ENCODE results near the gene SLC25A26. TPM values are rescaled to one million over a fixed set of nuclear protein-coding genes. Genes with fewer than 3 reads are reported as not detected.

SLC25A26 gene
- total and polyA plus RNA-seq, 2 donors: 16.2 to 20.9 TPM

DNA sequence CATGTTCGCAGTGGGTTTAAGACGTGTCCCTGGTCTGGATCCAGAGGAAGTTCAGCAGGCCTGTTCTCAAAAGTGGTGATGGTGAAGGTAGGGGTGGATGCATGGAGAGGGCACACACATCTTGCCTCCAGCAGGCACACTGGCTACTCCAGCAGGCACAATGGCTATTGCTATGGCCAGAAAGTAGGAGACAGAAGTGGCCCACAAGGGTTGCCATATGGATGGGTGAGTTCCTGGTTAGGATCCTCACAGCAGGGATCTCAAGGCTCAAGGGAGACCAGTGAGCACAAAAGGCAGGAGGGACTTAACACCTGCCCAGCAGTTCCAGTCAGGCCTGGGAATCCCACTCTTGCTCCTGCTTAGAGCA is 172.1 kb downstream of the SLC25A26 start:
- 97% methylated on average over 2 of the region's 2 CpGs for WGBS
- peak overlapping the region in 1 of 2 donors; percentile 21 for H3K4me3 ChIP-seq (ENCODE audit: low read length in 2 of 2)
- H3K36me3 ChIP-seq (ENCODE audit: control insufficient read depth in 2 of 2, insufficient read depth in 2 of 2, low read length in 1 of 2): no peaks in the 10 kb centered on the region
- H3K27ac ChIP-seq (ENCODE audit: low read depth in 1 of 2, low read length in 1 of 2): peak overlapping the region; percentile 74 to 83
- H3K4me1 ChIP-seq (ENCODE audit: control insufficient read depth in 2 of 2, insufficient read depth in 2 of 2, low read length in 2 of 2): peaks cover 0 to 22% of the 10 kb centered on the region in 2 donors
- no peaks in the 10 kb centered on the region for H3K27me3 ChIP-seq (ENCODE audit: control insufficient read depth in 2 of 2, insufficient read depth in 1 of 2, low read length in 1 of 2)
- no peaks in the 10 kb centered on the region for H3K9me3 ChIP-seq (ENCODE audit: control insufficient read depth in 2 of 2, insufficient read depth in 1 of 2, low read length in 1 of 2)
- no peak for DNase-seq (ENCODE audit: low read depth in 6 of 9, low spot score in 9 of 9)

DNA sequence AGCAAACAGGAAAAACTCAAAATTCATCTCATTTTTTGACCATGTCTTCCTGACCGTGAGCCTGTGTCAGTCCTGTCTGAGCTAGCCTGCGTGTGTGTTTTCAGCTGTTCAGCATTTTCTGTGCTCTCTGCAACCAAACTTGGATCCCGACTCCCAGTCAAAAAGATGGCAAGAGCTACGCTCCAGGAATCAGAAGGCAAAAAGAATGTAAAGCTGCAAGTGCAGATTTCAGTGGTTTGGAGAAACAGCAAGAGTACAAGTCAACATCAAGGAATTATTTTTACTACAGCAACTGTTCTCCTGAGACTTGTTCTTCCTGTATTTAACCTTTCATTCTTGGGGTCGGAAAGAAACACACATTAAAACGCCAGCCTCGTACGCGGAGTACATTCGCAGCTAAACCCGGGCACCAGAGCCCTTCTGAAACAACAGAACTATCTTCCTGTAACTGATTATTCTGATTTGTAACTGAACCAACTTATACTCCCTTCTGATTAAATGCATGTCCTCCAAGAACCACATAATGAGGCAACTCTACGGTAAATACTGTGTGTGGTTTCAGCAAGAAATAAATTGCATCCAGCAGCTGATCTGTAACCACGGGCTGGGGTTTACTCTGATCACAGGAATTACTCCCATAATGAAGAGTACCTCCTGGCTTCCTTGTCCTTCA is 172.7 kb downstream of the SLC25A26 start:
- Histone ChIP-seq H3K27ac (ENCODE audit: low read depth in 1 of 2, low read length in 1 of 2) (peak overlapping the region; percentile 74 to 83), H3K9me3 (ENCODE audit: control insufficient read depth in 2 of 2, insufficient read depth in 1 of 2, low read length in 1 of 2) (no peaks in the 10 kb centered on the region), H3K4me3 (ENCODE audit: low read length in 2 of 2) (peak overlapping the region; percentile 4 to 21), H3K36me3 (ENCODE audit: control insufficient read depth in 2 of 2, insufficient read depth in 2 of 2, low read length in 1 of 2) (no peaks in the 10 kb centered on the region), H3K4me1 (ENCODE audit: control insufficient read depth in 2 of 2, insufficient read depth in 2 of 2, low read length in 2 of 2) (peaks cover 0 to 26% of the 10 kb centered on the region in 2 donors), H3K27me3 (ENCODE audit: control insufficient read depth in 2 of 2, insufficient read depth in 1 of 2, low read length in 1 of 2) (no peaks in the 10 kb centered on the region)
- 71% methylated on average over 13 of the region's 13 CpGs for WGBS
- peak in 2 of 9 donors; percentile 18 to 26 for DNase-seq (ENCODE audit: low read depth in 6 of 9, low spot score in 9 of 9)

DNA sequence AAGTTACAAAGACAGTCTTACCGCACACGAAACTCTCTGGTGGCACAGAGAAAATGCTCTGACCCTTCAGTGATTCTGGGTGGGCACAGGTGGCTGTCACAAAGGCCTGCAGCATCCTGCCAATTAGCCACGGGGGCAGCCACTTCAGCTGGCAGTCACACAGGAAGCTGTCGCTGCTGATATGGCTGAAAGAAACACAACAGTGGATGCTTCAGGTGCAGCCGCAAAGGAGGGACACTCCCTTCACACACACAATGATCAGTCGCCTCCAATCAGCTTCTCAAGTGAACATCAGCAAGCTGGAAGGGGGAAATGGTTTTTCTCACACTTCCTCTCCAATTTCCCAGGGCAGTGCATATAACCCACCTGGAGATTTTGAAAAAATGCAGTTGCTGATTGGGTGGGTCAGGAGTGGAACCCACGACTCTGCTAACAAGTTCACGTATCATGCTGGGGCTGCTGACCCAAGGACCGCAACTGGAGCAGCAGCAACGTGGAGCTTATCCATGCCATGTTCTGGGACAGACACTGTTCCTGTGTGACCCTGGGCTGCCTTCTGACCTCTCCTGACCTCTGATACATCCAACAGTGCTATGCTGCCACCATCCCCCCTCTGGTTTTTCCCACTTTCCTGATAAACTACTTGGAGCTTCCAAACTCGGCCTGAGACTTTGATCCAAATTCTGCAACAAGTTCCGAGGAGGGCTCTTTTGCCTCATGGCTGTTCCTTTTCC is 173.4 kb downstream of the SLC25A26 start:
- Histone ChIP-seq H3K27ac (ENCODE audit: low read depth in 1 of 2, low read length in 1 of 2) (peak overlapping the region; percentile 55 to 83), H3K9me3 (ENCODE audit: control insufficient read depth in 2 of 2, insufficient read depth in 1 of 2, low read length in 1 of 2) (no peaks in the 10 kb centered on the region), H3K4me3 (ENCODE audit: low read length in 2 of 2) (peak overlapping the region; percentile 4 to 21), H3K36me3 (ENCODE audit: control insufficient read depth in 2 of 2, insufficient read depth in 2 of 2, low read length in 1 of 2) (no peaks in the 10 kb centered on the region), H3K27me3 (ENCODE audit: control insufficient read depth in 2 of 2, insufficient read depth in 1 of 2, low read length in 1 of 2) (no peaks in the 10 kb centered on the region), H3K4me1 (ENCODE audit: control insufficient read depth in 2 of 2, insufficient read depth in 2 of 2, low read length in 2 of 2) (peaks cover 0 to 29% of the 10 kb centered on the region in 2 donors)
- WGBS: 54% methylated on average over 12 of the region's 12 CpGs
- DNase-seq (ENCODE audit: low read depth in 6 of 9, low spot score in 9 of 9): peak in 8 of 9 donors; percentile 23 to 82 (median 49)

DNA sequence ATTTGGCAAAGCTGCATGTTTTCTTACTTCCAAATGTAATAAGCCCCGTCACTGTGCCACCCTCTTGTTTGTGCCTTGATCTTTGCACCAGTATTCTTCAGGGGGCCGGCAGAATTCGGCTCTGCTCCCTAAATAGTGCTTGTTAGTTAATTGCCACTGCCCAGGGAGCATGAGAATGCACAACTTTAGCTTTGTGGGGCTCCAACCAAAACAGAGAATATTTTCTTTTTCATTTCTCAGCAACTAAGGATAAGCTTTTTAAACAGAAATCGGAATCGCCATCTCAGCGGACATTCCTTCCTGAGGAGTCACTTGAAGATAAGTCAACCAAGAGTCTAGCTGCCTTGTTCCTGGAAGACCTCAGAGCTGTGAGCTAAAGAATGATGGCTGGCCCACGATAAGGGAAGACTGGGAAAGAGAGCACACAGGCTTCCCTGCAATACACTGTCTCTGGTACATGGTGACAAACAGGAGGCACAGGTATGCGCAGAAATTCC is 174.0 kb downstream of the SLC25A26 start:
- Histone ChIP-seq H3K4me1 (ENCODE audit: control insufficient read depth in 2 of 2, insufficient read depth in 2 of 2, low read length in 2 of 2) (peaks cover 0 to 29% of the 10 kb centered on the region in 2 donors), H3K36me3 (ENCODE audit: control insufficient read depth in 2 of 2, insufficient read depth in 2 of 2, low read length in 1 of 2) (no peaks in the 10 kb centered on the region), H3K27ac (ENCODE audit: low read depth in 1 of 2, low read length in 1 of 2) (no peak overlapping the region)

DNA sequence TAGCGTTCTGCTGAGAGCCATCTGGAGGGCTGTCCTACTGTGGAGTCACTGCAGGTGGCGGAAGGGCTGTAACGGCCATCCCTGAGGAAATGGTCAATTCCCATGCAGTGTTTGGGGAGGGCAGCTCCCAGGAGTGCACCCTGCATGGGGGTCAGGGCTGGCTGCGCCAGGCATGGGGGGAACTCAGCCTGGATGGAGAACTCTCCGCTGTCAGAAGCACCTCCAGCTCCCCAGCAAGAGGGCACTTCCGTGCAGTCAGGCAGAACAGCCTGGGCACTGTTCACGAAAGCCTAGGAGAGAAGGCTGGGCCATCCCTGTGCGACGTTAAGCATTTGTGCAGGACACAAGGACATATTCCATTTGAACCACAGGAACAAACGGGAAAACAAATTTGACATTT is 174.8 kb downstream of the SLC25A26 start:
- Histone ChIP-seq H3K4me1 (ENCODE audit: control insufficient read depth in 2 of 2, insufficient read depth in 2 of 2, low read length in 2 of 2) (peaks cover 0 to 29% of the 10 kb centered on the region in 2 donors), H3K4me3 (ENCODE audit: low read length in 2 of 2) (no peak overlapping the region), H3K36me3 (ENCODE audit: control insufficient read depth in 2 of 2, insufficient read depth in 2 of 2, low read length in 1 of 2) (peaks cover 0 to 3% of the 10 kb centered on the region in 2 donors), H3K27ac (ENCODE audit: low read depth in 1 of 2, low read length in 1 of 2) (no peak overlapping the region), H3K27me3 (ENCODE audit: control insufficient read depth in 2 of 2, insufficient read depth in 1 of 2, low read length in 1 of 2) (no peaks in the 10 kb centered on the region), H3K9me3 (ENCODE audit: control insufficient read depth in 2 of 2, insufficient read depth in 1 of 2, low read length in 1 of 2) (peaks cover 0 to under 1% of the 10 kb centered on the region in 2 donors)
- WGBS: 97% methylated on average over 10 of the region's 10 CpGs
- no peak for DNase-seq (ENCODE audit: low read depth in 6 of 9, low spot score in 9 of 9)

More for the DNA sequence above, 174.0 kb downstream of the SLC25A26 start:
- no peak for DNase-seq (ENCODE audit: low read depth in 6 of 9, low spot score in 9 of 9)
- Histone ChIP-seq H3K27me3 (ENCODE audit: control insufficient read depth in 2 of 2, insufficient read depth in 1 of 2, low read length in 1 of 2) (no peaks in the 10 kb centered on the region), H3K9me3 (ENCODE audit: control insufficient read depth in 2 of 2, insufficient read depth in 1 of 2, low read length in 1 of 2) (no peaks in the 10 kb centered on the region), H3K4me3 (ENCODE audit: low read length in 2 of 2) (no peak overlapping the region)
- 96% methylated on average over 8 of the region's 8 CpGs for WGBS

DNA sequence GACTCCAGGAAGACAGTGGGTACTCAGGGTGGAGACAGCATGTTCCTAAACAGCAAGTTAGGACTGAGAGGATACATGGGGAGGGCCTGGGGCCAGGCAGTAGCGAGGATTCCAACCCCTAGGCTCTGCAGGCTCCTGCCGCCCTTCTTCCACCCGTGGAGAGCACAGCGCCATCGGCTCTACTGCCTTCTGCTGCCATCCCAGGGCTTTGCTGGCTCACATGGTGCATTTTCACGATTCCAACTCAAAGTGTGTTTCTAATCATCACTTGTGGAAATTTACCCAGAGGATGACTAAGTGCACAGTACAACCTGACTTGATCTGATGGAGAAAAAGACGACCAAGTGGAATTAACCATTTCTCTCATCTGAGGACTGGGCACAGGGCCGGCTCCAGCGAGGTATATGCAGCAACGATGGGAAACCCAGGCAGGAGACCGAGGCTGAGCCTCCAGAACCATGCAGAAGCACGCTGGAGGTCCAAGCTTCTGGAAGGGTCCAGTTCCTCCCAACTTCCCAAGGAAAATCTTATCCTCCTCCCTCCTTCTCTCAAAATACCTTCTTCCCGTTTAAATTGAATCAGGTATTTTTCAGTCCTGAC is 175.5 kb downstream of the SLC25A26 start:
- Histone ChIP-seq H3K9me3 (ENCODE audit: control insufficient read depth in 2 of 2, insufficient read depth in 1 of 2, low read length in 1 of 2) (peaks cover 0 to 1% of the 10 kb centered on the region in 2 donors), H3K4me3 (ENCODE audit: low read length in 2 of 2) (no peak overlapping the region), H3K27me3 (ENCODE audit: control insufficient read depth in 2 of 2, insufficient read depth in 1 of 2, low read length in 1 of 2) (no peaks in the 10 kb centered on the region), H3K27ac (ENCODE audit: low read depth in 1 of 2, low read length in 1 of 2) (no peak overlapping the region), H3K4me1 (ENCODE audit: control insufficient read depth in 2 of 2, insufficient read depth in 2 of 2, low read length in 2 of 2) (peaks cover 0 to 29% of the 10 kb centered on the region in 2 donors), H3K36me3 (ENCODE audit: control insufficient read depth in 2 of 2, insufficient read depth in 2 of 2, low read length in 1 of 2) (peaks cover 0 to 3% of the 10 kb centered on the region in 2 donors)
- DNase-seq (ENCODE audit: low read depth in 6 of 9, low spot score in 9 of 9): no peak
- WGBS: 97% methylated on average over 13 of the region's 13 CpGs

DNA sequence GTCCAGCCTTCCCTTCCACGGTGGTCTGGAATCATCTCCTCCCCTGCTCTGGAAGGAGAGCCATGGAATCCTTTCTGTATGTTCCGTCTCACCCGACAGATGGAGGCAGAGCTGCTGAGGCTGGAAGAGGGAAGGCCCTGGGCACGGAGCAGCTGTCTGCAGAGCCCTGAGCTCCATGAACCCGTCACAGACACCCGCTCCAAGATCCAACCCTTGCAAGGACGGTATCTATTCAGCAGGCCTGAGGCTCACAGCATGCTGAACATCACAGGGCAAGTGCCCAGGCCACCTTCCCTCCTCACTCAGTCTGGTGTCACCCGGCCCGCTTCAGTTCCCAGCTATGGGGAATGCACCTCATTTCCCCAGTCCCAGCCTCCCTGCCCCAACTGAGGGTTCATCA is 176.1 kb downstream of the SLC25A26 start:
- H3K4me1 ChIP-seq (ENCODE audit: control insufficient read depth in 2 of 2, insufficient read depth in 2 of 2, low read length in 2 of 2): peaks cover 0 to 32% of the 10 kb centered on the region in 2 donors
- no peaks in the 10 kb centered on the region for H3K27me3 ChIP-seq (ENCODE audit: control insufficient read depth in 2 of 2, insufficient read depth in 1 of 2, low read length in 1 of 2)
- no peak overlapping the region for H3K4me3 ChIP-seq (ENCODE audit: low read length in 2 of 2)
- H3K27ac ChIP-seq (ENCODE audit: low read depth in 1 of 2, low read length in 1 of 2): no peak overlapping the region
- WGBS: 98% methylated on average over 9 of the region's 9 CpGs
- peaks cover 0 to 3% of the 10 kb centered on the region in 2 donors for H3K36me3 ChIP-seq (ENCODE audit: control insufficient read depth in 2 of 2, insufficient read depth in 2 of 2, low read length in 1 of 2)
- H3K9me3 ChIP-seq (ENCODE audit: control insufficient read depth in 2 of 2, insufficient read depth in 1 of 2, low read length in 1 of 2): peaks cover 0 to 1% of the 10 kb centered on the region in 2 donors
- DNase-seq (ENCODE audit: low read depth in 6 of 9, low spot score in 9 of 9): no peak

DNA sequence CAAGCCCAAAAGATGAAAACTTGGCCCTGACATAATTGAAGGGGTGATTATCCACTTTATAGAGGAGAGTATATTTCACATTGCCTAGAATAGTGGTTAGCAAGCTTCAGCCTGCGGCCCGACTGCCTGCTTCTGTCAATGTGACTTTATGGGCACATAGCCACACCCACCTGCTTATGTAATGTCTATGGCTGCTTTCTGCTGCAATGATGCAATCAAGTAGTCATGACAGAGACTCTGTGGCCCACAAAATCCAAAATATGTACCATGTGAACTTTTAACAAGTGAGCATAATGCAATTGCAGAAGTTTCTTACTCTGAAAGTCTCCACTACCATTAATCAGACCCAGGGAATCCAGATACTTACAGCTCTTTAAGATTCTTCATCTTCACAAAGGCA is 176.9 kb downstream of the SLC25A26 start:
- Histone ChIP-seq H3K4me3 (ENCODE audit: low read length in 2 of 2) (no peak overlapping the region), H3K4me1 (ENCODE audit: control insufficient read depth in 2 of 2, insufficient read depth in 2 of 2, low read length in 2 of 2) (peaks cover 0 to 29% of the 10 kb centered on the region in 2 donors), H3K36me3 (ENCODE audit: control insufficient read depth in 2 of 2, insufficient read depth in 2 of 2, low read length in 1 of 2) (peaks cover 0 to 3% of the 10 kb centered on the region in 2 donors), H3K9me3 (ENCODE audit: control insufficient read depth in 2 of 2, insufficient read depth in 1 of 2, low read length in 1 of 2) (peaks cover 0 to 1% of the 10 kb centered on the region in 2 donors), H3K27me3 (ENCODE audit: control insufficient read depth in 2 of 2, insufficient read depth in 1 of 2, low read length in 1 of 2) (no peaks in the 10 kb centered on the region), H3K27ac (ENCODE audit: low read depth in 1 of 2, low read length in 1 of 2) (no peak overlapping the region)
- no peak for DNase-seq (ENCODE audit: low read depth in 6 of 9, low spot score in 9 of 9)
- WGBS: 96% methylated on average over 2 of the region's 2 CpGs
